GM23338 (cell line): Measurements from ENCODE around the gene SCAF8. TPM values are rescaled to one million over a fixed set of nuclear protein-coding genes. Genes with fewer than 3 reads are reported as not detected.

ENCODE experiments used
- ATAC-seq: fragments of 200-7000 bp; cut with Tn5 transposase; 3 replicates; pipeline ENCODE4 v1.9.1; 2020
- DNase-seq: peaks from one replicate; pipeline ENCODE4 v3.0.0-alpha.2; 2015; ENCODE audit warnings: low spot score
- H2AFZ ChIP-seq: fragments of 200-600 bp; sonication (generic); 2 replicates; pipeline ENCODE4 v1.8.0; 2016; ENCODE audit warnings: antibody characterized with exemption, mild to moderate bottlenecking, moderate library complexity
- H3F3A ChIP-seq: fragments of 200-600 bp; sonication (generic); replicated peaks from 2 replicates; pipeline ENCODE4 v1.8.0; 2017; ENCODE audit warnings: antibody characterized with exemption, mixed run types, low read depth
- H3K27ac ChIP-seq: fragments of 200-600 bp; sonication (generic); 2 replicates; pipeline ENCODE4 v1.6.1; 2016; ENCODE audit warnings: low read depth
- H3K27me3 ChIP-seq: fragments of 200-600 bp; sonication (generic); 2 replicates; pipeline ENCODE4 v1.8.0; 2016; ENCODE audit warnings: mild to moderate bottlenecking, mixed run types, moderate library complexity; ENCODE audit not compliant: insufficient read depth
- H3K36me3 ChIP-seq: fragments of 200-600 bp; sonication (generic); 2 replicates; pipeline ENCODE4 v1.8.0; 2016; ENCODE audit warnings: mild to moderate bottlenecking; ENCODE audit not compliant: insufficient read depth
- H3K4me1 ChIP-seq: fragments of 200-600 bp; sonication (generic); 2 replicates; pipeline ENCODE4 v1.8.0; 2016; ENCODE audit warnings: mild to moderate bottlenecking, moderate library complexity; ENCODE audit not compliant: insufficient read depth
- H3K4me2 ChIP-seq: fragments of 200-600 bp; sonication (generic); 2 replicates; pipeline ENCODE4 v1.7.1; 2017; ENCODE audit warnings: mixed run types
- H3K4me3 ChIP-seq: fragments of 200-600 bp; sonication (generic); 2 replicates; pipeline ENCODE4 v1.6.1; 2016; ENCODE audit warnings: mixed run types
- H3K79me2 ChIP-seq: fragments of 200-600 bp; sonication (generic); replicated peaks from 2 replicates; pipeline ENCODE4 v1.8.0; 2017; ENCODE audit warnings: mild to moderate bottlenecking; ENCODE audit not compliant: insufficient read depth
- H3K9me2 ChIP-seq: fragments of 200-600 bp; sonication (generic); 2 replicates; pipeline ENCODE4 v1.8.0; 2017; ENCODE audit not compliant: insufficient read depth
- H4K20me1 ChIP-seq: fragments of 200-600 bp; sonication (generic); replicated peaks from 2 replicates; pipeline ENCODE4 v1.8.0; 2017; ENCODE audit warnings: mild to moderate bottlenecking; ENCODE audit not compliant: insufficient read depth
- H3K27ac Mint-ChIP-seq: 2 replicates; pipeline ENCODE4 v1.8.0; 2020; ENCODE audit warnings: inconsistent platforms, mild to moderate bottlenecking, moderate library complexity, mixed read lengths
- H3K27me3 Mint-ChIP-seq: 3 replicates; pipeline ENCODE4 v1.8.0; 2022; ENCODE audit warnings: low read depth, mild to moderate bottlenecking, moderate library complexity, mixed read lengths, inconsistent platforms; ENCODE audit not compliant: insufficient read depth, poor library complexity
- H3K36me3 Mint-ChIP-seq: 3 replicates; pipeline ENCODE4 v1.8.0; 2021; ENCODE audit warnings: low read depth, mild to moderate bottlenecking, inconsistent platforms, moderate library complexity, mixed read lengths
- H3K4me1 Mint-ChIP-seq: 3 replicates; pipeline ENCODE4 v1.8.0; 2020; ENCODE audit warnings: mild to moderate bottlenecking, inconsistent platforms, mixed read lengths
- H3K4me3 Mint-ChIP-seq: 3 replicates; pipeline ENCODE4 v1.8.0; 2021; ENCODE audit warnings: moderate library complexity, mild to moderate bottlenecking, inconsistent platforms, mixed read lengths
- H3K9me3 Mint-ChIP-seq: 3 replicates; pipeline ENCODE4 v1.8.0; 2020; ENCODE audit warnings: moderate library complexity, mild to moderate bottlenecking, inconsistent platforms, mixed read lengths
- CREB1 ChIP-seq: fragments of 250-450 bp; sonication (Bioruptor Pico); IDR thresholded peaks from 2 replicates; pipeline ENCODE4 v1.5.0; 2020; ENCODE audit warnings: low read depth, mild to moderate bottlenecking, moderate library complexity
- CTCF ChIP-seq, 2 experiments: fragments of 200-600 bp in 1 of 2; sonication (generic) in 1 of 2; conservative IDR thresholded peaks; 2 replicates each; pipeline versions ENCODE4 v1.5.1 to v1.6.1; 2016 to 2017; ENCODE audit warnings: antibody characterized with exemption in 2 of 2, low read depth in 2 of 2, mild to moderate bottlenecking in 2 of 2, moderate library complexity in 1 of 2
- EZH2 ChIP-seq: fragments of 200-600 bp; sonication (generic); IDR thresholded peaks from one replicate; pipeline ENCODE4 v1.8.0; 2017; ENCODE audit warnings: antibody characterized with exemption, mild to moderate bottlenecking, low read depth; ENCODE audit not compliant: unreplicated experiment
- EZH2phosphoT487 ChIP-seq: fragments of 200-600 bp; sonication (generic); IDR thresholded peaks from one replicate; pipeline ENCODE4 v1.8.1; 2018; ENCODE audit warnings: antibody characterized with exemption; ENCODE audit not compliant: unreplicated experiment
- ZNF462 ChIP-seq: fragments of 250-450 bp; sonication (Bioruptor Pico); IDR thresholded peaks from 2 replicates; pipeline ENCODE4 v1.5.0; 2020; ENCODE audit warnings: mild to moderate bottlenecking, moderate library complexity
- polyA plus RNA-seq: library from polyadenylated mRNA; unstranded; fragments of >200 nt; fragmentation: Nextera tagmentation; extraction: Ambion mirVana; gene quantifications from 2 replicates; pipeline ENCODE4 v1.2.1, GENCODE V29; 2016
- total RNA-seq: library from RNA; depleted of rRNA; stranded (reverse); fragments of >200 nt; shearing (Covaris generic); gene quantifications from 2 replicates; pipeline ENCODE4 v1.2.3, GENCODE V29; 2014

SCAF8 gene
- total and polyA plus RNA-seq, 2 experiments from 2014 or later, result 13.8 to 37.9 TPM

- no peak for TF ChIP-seq ZNF462 (CRISPR knock-in tag)
- TF ChIP-seq CREB1 (CRISPR knock-in tag), result no peak
Observed at GRCh38 chr6:154800338-154800737, 67.1 kb downstream of the SCAF8 start (continued).

GRCh38 chr6:154805288-154805911, 72.2 kb downstream of the SCAF8 start:
- H3K9me2 ChIP-seq, result no peaks in the 10 kb centered on the region
- no peaks in the 10 kb centered on the region for H3K27me3 Mint-ChIP-seq
- H3K4me3 Mint-ChIP-seq, result no peak overlapping the region
- peaks cover 35% of the 10 kb centered on the region for H3K36me3 ChIP-seq
- no peaks in the 10 kb centered on the region for H3F3A ChIP-seq
- TF ChIP-seq EZH2, result no peak
- TF ChIP-seq EZH2phosphoT487, result no peak
- TF ChIP-seq CTCF (conservative IDR thresholded peaks at IDR 0.05; ENCODE audit: low read depth in 2 of 2), result peak; percentile 52 to 53
- no peak for ATAC-seq
- H3K27ac Mint-ChIP-seq, result no peak overlapping the region
- peaks cover 5% of the 10 kb centered on the region; the same call in 1 of the 2 replicates for H4K20me1 ChIP-seq
- H3K4me1 ChIP-seq, result no peaks in the 10 kb centered on the region
- H2AFZ ChIP-seq, result no peak overlapping the region
- peak; percentile 34 for DNase-seq
- H3K27me3 ChIP-seq, result no peaks in the 10 kb centered on the region
- no peak overlapping the region for H3K4me3 ChIP-seq
- H3K79me2 ChIP-seq, result peaks cover 3% of the 10 kb centered on the region
- no peaks in the 10 kb centered on the region for H3K9me3 Mint-ChIP-seq
- no peak overlapping the region for H3K27ac ChIP-seq
- H3K4me2 ChIP-seq, result no peak overlapping the region
- no peaks in the 10 kb centered on the region for H3K4me1 Mint-ChIP-seq
- peaks cover 50% of the 10 kb centered on the region for H3K36me3 Mint-ChIP-seq
